ENCODE results near the gene IFITM5. TPM values are rescaled to one million over a fixed set of nuclear protein-coding genes. Genes with fewer than 3 reads are reported as not detected.
"Not testable (repeated sequence)": the region's sequence is repeated elsewhere in the genome, so short reads cannot be mapped to it uniquely, and the experiment has no call there.

Gene IFITM5
- total RNA-seq, 2 experiments from 2014 or later = not detected

DNA sequence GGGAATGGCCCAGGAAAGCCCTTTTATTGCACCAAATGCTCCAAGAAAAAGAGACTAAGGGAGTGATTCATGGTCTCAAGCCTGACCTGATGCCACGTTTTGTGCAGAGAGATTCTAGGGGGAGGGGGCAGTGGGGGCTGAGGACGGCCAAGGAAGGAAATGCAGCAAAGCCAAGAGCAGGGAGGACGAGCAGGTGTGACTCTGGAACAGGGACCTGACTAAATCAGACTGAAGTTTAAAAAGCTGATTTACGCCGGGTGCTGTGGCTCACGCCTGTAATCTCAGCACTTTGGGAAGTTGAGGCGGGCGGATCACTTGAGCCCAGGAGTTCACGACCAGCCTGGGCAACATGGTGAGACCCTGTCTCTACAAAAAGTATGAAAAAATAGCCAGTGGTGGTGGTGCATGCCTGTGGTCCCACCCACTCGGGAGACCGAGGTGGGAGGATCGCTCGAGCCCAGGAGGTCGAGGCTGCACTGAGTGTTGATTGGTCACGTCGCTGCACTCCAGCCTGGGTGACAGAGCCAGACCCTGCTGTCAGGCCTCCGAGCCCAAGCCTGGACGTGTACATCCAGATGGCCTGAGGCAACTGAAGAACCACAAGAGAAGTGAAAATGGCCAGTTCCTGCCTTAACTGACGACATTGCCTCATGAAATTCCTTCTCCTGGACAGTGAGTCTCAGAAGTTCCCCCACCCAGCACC lies 32.2 kb upstream of the IFITM5 start:
- H3K27ac Mint-ChIP-seq = peak overlapping the region; percentile 69
- H3K4me3 Mint-ChIP-seq = peak overlapping the region; percentile 42
- peaks cover 11% of the 10 kb centered on the region for H3K36me3 Mint-ChIP-seq
- peaks cover 63% of the 10 kb centered on the region for H3K4me1 Mint-ChIP-seq
- peaks cover 8% of the 10 kb centered on the region for H3K9me3 Mint-ChIP-seq
- peaks cover 4% of the 10 kb centered on the region for H3K27me3 Mint-ChIP-seq
- no peak for DNase-seq

DNA sequence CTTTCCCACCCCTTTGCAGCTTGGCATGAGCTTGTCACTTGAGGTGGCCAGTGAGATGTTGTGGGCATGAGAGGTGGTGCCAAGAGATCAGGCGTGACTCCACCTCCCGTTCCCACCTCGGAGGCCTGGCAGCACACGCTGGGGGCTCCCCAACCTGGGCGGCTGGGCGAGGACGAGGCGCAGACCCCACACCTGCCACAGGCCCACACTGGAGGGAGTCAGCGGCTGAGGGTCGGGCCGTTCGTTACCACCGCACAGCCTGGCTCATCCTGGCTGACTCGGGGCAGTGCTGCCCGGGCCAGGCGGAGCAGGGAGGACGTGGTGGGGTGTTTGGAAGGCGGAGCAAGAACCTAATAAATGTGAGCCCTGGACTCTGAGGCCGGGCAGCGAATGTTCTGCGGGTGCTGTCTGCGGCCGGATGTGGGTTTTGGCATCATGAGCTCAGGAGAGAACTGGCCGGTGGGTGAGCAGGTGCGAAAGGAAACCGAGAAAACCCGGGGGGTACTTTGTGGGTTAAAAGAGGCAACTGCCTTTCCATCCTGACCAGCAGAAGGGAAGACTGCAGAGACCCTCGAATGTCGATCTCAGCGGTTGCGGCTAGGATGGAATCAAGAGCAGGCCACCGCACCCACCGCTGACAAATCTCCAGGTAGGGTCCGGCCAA lies 31.5 kb upstream of the IFITM5 start:
- H3K36me3 Mint-ChIP-seq = peaks cover 11% of the 10 kb centered on the region
- DNase-seq = peak; percentile 60
- H3K9me3 Mint-ChIP-seq = peaks cover 8% of the 10 kb centered on the region
- peaks cover 4% of the 10 kb centered on the region for H3K27me3 Mint-ChIP-seq
- peak overlapping the region; percentile 42 for H3K4me3 Mint-ChIP-seq
- H3K4me1 Mint-ChIP-seq = peaks cover 63% of the 10 kb centered on the region
- peak overlapping the region; percentile 69 for H3K27ac Mint-ChIP-seq

DNA sequence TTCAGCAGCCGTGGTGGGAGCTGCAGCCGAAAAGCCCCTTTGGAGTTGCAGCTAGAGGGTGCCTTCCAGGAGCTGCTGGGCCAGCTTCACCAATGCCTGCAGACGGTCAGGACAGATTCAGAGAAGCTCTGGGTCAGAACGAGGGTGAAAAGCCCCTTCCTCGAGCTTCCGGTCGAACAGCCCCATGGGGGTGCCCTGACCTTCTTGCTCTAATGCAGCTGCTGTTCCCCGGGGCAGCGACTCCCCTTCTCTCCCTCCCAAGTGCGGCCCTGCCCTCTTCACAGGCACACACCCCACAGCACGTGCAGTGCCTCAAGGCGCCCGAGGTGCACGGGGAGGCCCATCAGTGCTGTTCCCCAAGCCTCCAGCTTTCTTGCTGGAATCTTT lies 31.0 kb upstream of the IFITM5 start:
- no peak overlapping the region for H3K27ac Mint-ChIP-seq
- peaks cover 63% of the 10 kb centered on the region for H3K4me1 Mint-ChIP-seq
- peaks cover 11% of the 10 kb centered on the region for H3K36me3 Mint-ChIP-seq
- H3K4me3 Mint-ChIP-seq = no peak overlapping the region
- H3K9me3 Mint-ChIP-seq = peaks cover 8% of the 10 kb centered on the region
- H3K27me3 Mint-ChIP-seq = peaks cover 4% of the 10 kb centered on the region
- no peak for DNase-seq

DNA sequence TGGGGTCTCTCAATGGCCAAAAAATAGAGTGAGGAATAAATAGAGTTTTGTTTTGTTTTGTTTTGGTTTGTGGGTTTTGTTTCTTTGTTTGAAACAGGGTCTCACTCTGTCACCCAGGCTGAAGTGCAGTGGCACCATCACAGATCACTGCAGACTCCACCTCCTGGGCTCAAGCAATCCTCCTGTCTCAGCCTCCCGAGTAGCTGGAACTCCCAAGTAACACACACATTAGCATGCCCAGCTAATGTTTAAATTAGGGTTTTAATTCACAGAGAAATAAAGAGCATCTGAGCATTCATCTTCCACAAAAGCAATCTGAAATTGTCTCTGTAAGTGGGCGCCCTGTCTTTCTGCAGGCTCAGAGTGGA lies 30.5 kb upstream of the IFITM5 start:
- Mint-ChIP-seq H3K27ac (peak overlapping the region; percentile 55), H3K4me1 (peaks cover 65% of the 10 kb centered on the region), H3K36me3 (peaks cover 11% of the 10 kb centered on the region), H3K9me3 (peaks cover 8% of the 10 kb centered on the region), H3K4me3 (peak overlapping the region; percentile 32), H3K27me3 (peaks cover 4% of the 10 kb centered on the region)
- no peak for DNase-seq

DNA sequence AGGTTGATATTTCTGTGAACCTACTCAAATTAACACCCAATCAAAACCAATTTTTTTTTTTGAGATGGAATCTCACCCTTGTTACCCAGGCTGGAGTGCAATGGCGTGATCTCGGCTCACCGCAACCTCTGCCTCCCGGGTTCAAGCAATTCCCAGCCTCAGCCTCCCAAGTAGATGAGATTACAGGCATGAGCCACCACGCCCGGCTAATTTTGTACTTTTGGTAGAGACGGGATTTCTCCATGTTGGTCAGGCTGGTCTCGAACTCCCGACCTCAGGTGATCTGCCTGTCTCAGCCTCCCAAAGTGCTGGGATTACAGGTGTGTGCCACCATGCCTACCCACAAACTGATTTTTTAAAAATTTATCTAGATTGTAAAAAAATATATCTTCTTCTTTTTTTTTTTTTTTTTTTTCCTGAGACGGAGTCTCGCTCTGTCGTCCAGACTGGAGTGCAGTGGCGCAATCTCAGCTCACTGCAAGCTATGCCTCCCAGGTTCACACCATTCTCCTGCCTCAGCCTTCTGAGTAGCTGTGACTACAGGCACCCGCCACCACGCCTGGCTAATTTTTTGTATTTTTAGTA lies 29.3 kb upstream of the IFITM5 start:
- not testable (repeated sequence) for H3K27me3 Mint-ChIP-seq, H3K4me3 Mint-ChIP-seq, H3K9me3 Mint-ChIP-seq, DNase-seq
- Mint-ChIP-seq H3K27ac (peak overlapping the region; percentile 57), H3K4me1 (peaks cover 76% of the 10 kb centered on the region), H3K36me3 (peaks cover 11% of the 10 kb centered on the region)

DNA sequence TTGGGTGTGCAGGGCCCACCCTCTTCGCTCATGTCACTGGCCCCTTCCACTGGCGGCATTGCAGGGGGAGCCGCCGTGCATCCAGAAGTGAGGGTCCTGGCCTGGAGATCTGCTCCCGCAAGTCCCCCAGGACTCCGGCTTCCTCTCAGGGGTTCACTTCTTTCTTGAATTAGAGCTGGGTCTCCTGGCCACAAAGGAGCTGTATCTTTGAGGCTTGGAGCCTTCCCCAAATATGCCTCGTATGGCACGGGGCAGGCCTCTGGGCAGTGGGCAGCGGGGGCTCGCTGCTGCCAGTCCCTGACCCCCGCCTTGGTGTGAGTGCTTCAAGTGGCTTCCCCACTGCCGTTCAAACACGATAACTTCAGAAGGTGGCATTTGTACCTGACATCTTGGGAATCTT lies 28.7 kb upstream of the IFITM5 start:
- H3K27ac Mint-ChIP-seq = peak overlapping the region; percentile 3
- H3K4me1 Mint-ChIP-seq = peaks cover 81% of the 10 kb centered on the region
- peaks cover 11% of the 10 kb centered on the region for H3K36me3 Mint-ChIP-seq
- no peak for DNase-seq
- no peak overlapping the region for H3K4me3 Mint-ChIP-seq
- peaks cover 8% of the 10 kb centered on the region for H3K9me3 Mint-ChIP-seq
- peaks cover 4% of the 10 kb centered on the region for H3K27me3 Mint-ChIP-seq

DNA sequence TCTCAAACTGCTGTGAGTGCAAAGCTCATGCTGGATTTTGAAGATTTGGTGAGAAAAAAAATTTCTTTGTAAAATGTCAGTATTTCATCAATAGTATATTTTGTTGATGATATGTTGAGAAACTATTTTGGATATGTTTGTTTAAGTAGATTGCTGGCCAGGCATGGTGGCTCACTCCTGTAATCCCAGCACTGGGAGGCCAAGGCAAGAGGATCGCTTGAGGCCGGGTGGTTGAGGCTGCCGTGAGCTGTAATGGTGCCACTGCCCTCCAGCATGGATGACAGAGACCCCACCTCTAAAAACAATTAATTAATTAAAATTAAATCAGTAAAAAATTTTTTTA lies 28.2 kb upstream of the IFITM5 start:
- H3K4me1 Mint-ChIP-seq = peaks cover 80% of the 10 kb centered on the region
- H3K27ac Mint-ChIP-seq = peak overlapping the region; percentile 99
- H3K4me3 Mint-ChIP-seq = peak overlapping the region; percentile 80
- peaks cover 11% of the 10 kb centered on the region for H3K36me3 Mint-ChIP-seq
- H3K27me3 Mint-ChIP-seq = peaks cover 4% of the 10 kb centered on the region
- DNase-seq = no peak
- peaks cover 8% of the 10 kb centered on the region for H3K9me3 Mint-ChIP-seq

- Mint-ChIP-seq H3K27ac (peak overlapping the region; percentile 99), H3K4me3 (peak overlapping the region; percentile 80)
- DNase-seq = peak; percentile 80
Observed at GRCh38 chr11:326842-327580, 27.7 kb upstream of the IFITM5 start.

DNA sequence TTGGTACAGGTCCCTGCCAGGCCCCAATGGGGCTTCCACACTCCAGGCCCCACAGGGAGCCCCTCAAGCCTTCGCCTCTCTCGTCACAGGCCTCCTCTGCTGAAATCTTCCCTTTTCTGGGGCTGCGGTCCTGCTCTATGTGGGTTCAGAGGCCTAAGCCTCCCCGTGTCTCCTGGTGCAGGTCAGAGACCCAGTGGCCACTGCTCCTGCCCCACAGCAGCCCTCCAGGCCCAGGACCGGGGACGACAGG lies 27.2 kb upstream of the IFITM5 start:
- peaks cover 8% of the 10 kb centered on the region for H3K9me3 Mint-ChIP-seq
- H3K4me1 Mint-ChIP-seq = peaks cover 74% of the 10 kb centered on the region
- H3K27me3 Mint-ChIP-seq = peaks cover 4% of the 10 kb centered on the region
- peaks cover 9% of the 10 kb centered on the region for H3K36me3 Mint-ChIP-seq
- H3K27ac Mint-ChIP-seq = peak overlapping the region; percentile 99
- DNase-seq = no peak
- peak overlapping the region; percentile 80 for H3K4me3 Mint-ChIP-seq

More at GRCh38 chr11:326842-327580, 27.7 kb upstream of the IFITM5 start:
- H3K4me1 Mint-ChIP-seq = peaks cover 79% of the 10 kb centered on the region
- peaks cover 4% of the 10 kb centered on the region for H3K27me3 Mint-ChIP-seq
- H3K9me3 Mint-ChIP-seq = peaks cover 8% of the 10 kb centered on the region
- peaks cover 11% of the 10 kb centered on the region for H3K36me3 Mint-ChIP-seq

DNA sequence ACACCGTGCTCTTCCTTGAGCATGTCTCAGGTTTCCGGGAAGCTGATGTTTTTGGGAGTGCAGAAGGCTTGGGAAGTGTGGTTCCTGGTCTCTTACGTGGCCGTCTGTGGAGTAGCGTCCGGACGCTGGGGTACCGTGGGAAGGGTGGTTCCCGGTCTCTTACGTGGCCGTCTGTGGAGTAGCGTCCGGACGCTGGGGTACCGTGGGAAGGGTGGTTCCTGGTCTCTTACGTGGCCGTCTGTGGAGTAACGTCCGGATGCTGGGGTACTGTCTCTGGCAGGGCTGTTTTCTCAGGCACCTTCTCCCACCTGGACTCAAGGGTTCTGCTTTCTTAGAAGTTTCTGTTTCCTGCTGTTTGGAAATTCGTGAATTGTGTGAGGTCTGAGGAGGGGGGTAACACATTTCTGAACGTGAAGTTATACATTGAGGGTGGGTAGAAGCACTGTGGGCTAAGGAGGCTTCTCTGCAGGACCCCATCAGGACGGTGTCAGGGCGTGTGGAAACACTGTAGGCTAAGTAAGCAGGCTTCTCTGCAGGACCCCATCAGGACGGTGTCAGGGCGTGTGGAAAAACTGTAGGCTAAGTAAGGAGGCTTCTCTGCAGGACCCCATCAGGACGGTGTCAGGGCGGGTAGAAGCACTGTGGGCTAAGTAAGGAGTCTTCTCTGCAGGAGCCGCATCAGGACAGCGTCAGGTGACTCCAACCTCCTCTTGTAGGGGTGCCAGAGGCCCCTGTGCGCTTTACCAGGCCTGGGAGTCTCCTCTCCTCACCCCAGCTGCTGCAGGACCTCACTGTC lies 26.7 kb upstream of the IFITM5 start:
- Mint-ChIP-seq H3K27me3 (peaks cover 2% of the 10 kb centered on the region), H3K36me3 (peaks cover 9% of the 10 kb centered on the region), H3K4me1 (peaks cover 68% of the 10 kb centered on the region), H3K27ac (peak overlapping the region; percentile 99), H3K4me3 (peak overlapping the region; percentile 80), H3K9me3 (peaks cover 8% of the 10 kb centered on the region)
- DNase-seq = no peak

DNA sequence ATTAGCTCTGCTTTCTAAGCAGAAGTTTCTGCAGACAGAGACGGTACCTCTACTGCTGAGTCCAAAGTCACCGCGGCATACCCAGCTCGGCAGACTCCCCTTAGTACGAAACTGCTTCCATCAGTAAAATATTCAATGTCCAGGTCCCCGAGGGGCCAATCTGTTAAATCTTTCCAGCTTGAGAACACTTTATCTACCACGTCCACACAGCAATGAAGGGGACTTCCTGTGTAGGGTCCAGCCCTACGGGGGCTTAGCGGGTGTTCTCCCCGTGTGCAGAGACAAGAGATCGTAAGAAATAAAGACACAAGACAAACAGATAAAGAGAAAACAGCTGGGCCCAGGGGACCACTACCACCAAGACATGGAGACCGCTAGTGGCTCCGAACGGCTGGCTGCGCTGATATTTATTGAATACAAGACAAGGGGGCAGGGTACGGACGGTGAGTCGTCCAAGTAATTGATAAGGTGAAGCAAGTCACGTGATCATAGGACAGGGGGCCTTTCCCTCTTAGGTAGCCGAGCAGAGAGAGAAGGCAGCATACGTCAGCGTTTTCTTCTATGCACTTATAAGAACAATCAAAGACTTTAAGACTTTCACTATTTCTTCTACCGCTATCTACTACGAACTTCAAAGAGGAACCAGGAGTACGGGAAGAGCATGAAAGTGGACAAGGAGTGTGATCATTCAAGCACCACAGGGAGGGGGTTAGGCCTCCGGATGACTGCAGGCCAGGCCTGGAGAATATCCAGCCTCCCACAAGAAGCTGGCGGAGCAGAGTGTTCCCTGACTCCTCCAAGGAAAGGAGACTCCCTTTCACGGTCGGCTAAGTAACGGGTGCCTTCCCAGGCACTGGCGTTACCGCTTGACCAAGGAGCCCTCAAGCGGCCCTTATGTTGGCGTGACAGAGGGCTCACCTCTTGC lies 25.5 kb upstream of the IFITM5 start:
- peaks cover 15% of the 10 kb centered on the region for H3K36me3 Mint-ChIP-seq
- H3K9me3 Mint-ChIP-seq, DNase-seq, H3K27me3 Mint-ChIP-seq: not testable (repeated sequence)
- H3K4me3 Mint-ChIP-seq = peak overlapping the region; percentile 33
- H3K27ac Mint-ChIP-seq = peak overlapping the region; percentile 73
- peaks cover 62% of the 10 kb centered on the region for H3K4me1 Mint-ChIP-seq

GRCh38 chr11:324156-324555 lies 24.8 kb upstream of the IFITM5 start:
- Mint-ChIP-seq H3K36me3 (peaks cover 17% of the 10 kb centered on the region), H3K4me3 (no peak overlapping the region), H3K27me3 (no peaks in the 10 kb centered on the region), H3K27ac (peak overlapping the region; percentile 55), H3K9me3 (peaks cover 2% of the 10 kb centered on the region), H3K4me1 (peaks cover 57% of the 10 kb centered on the region)
- no peak for DNase-seq

DNA sequence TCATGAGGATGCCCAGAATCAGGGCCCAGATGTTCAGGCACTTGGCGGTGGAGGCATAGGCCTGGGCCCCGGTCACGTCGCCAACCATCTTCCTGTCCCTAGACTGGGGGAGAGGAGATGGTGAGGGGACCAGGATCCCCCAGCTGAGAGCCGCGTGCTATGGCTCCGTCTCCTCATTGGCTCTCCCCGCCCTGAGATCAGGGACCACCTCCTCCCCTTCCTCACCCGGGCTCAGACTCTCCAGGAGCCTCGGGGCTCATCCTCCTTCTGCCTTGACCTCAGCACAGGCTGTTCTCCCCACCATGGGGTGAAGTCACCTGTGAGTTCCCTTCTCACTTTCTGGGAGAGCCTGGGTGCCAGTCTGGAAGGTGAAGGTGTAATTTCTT lies 20.6 kb upstream of the IFITM5 start:
- Mint-ChIP-seq H3K27ac (peak overlapping the region; percentile 98), H3K4me3 (peak overlapping the region; percentile 93)
- not testable (repeated sequence) for DNase-seq

More for the DNA sequence above, 20.6 kb upstream of the IFITM5 start:
- not testable (repeated sequence) for H3K27me3 Mint-ChIP-seq, H3K9me3 Mint-ChIP-seq
- peaks cover 41% of the 10 kb centered on the region for H3K4me1 Mint-ChIP-seq
- H3K36me3 Mint-ChIP-seq = peaks cover 37% of the 10 kb centered on the region
